H1 (cell line): ENCODE results near the gene GALNT2. TPM values are rescaled to one million over a fixed set of nuclear protein-coding genes. Genes with fewer than 3 reads are reported as not detected.

ENCODE experiments used
- CTCF ChIA-PET: fragments of 300-600 bp; sonication (Branson Sonifier 250); formaldehyde crosslinking; loops from one replicate; lab custom pipeline; 2021; ENCODE audit not compliant: partially characterized antibody; lab: Charles Lee
- POLR2A ChIA-PET: fragments of 300-600 bp; sonication (Branson Sonifier 250); formaldehyde crosslinking; loops from one replicate; lab custom pipeline; 2021; ENCODE audit warnings: inconsistent platforms; ENCODE audit not compliant: partially characterized antibody; lab: Charles Lee
- DNase-seq, 2 experiments: peaks; one replicate each; pipeline versions ENCODE4 v3.0.0 to v3.0.0-alpha.2; 2010 to 2022; ENCODE audit warnings: low spot score in 2 of 2, low read depth in 1 of 2, mixed read lengths in 1 of 2
- FAIRE-seq: peaks from 2 replicates; lab custom pipeline; 2011; peaks lifted over from hg19 to GRCh38; lab: Jason Lieb, UNC
- H2AFZ ChIP-seq: 2 replicates; pipeline ENCODE4 v1.8.1; 2012; ENCODE audit warnings: low read length, inconsistent platforms
- H2AK5ac ChIP-seq: 2 replicates; pipeline ENCODE4 v1.6.1; 2013; ENCODE audit warnings: low read depth, low read length
- H2BK120ac ChIP-seq: replicated peaks from 2 replicates; pipeline ENCODE3; 2013; ENCODE audit warnings: low read depth, low read length, inconsistent platforms
- H2BK12ac ChIP-seq: 2 replicates; pipeline ENCODE4 v1.6.1; 2013; ENCODE audit warnings: low read depth, low read length
- H2BK15ac ChIP-seq: 2 replicates; pipeline ENCODE4 v1.6.1; 2013; ENCODE audit warnings: low read length
- H2BK20ac ChIP-seq: 2 replicates; pipeline ENCODE4 v1.6.1; 2013; ENCODE audit warnings: low read length
- H2BK5ac ChIP-seq: 2 replicates; pipeline ENCODE4 v1.6.1; 2013; ENCODE audit warnings: low read depth, low read length
- H3K14ac ChIP-seq: 2 replicates; pipeline ENCODE4 v1.6.1; 2013; ENCODE audit warnings: inconsistent platforms; ENCODE audit not compliant: insufficient read length
- H3K18ac ChIP-seq: 2 replicates; pipeline ENCODE4 v1.6.1; 2013; ENCODE audit warnings: low read length; ENCODE audit errors: extremely low read depth
- H3K23ac ChIP-seq: 2 replicates; pipeline ENCODE4 v1.6.1; 2013; ENCODE audit warnings: inconsistent platforms; ENCODE audit not compliant: insufficient read length
- H3K23me2 ChIP-seq: 2 replicates; pipeline ENCODE4 v1.6.1; 2013; ENCODE audit warnings: low read depth, low read length
- H3K27ac ChIP-seq: 2 replicates; pipeline ENCODE4 v1.6.1; 2011; ENCODE audit warnings: low read depth, low read length, inconsistent platforms
- H3K27me3 ChIP-seq, 4 experiments: replicated peaks in 1 of 4; 1 replicate in 1 of 4; 2 replicates in 3 of 4; pipeline versions ENCODE4 v1.6.1 to v1.8.1; 2011 to 2013; ENCODE audit warnings: low read length in 3 of 4, mild to moderate bottlenecking in 3 of 4, inconsistent platforms in 2 of 4, mixed read lengths in 2 of 4, moderate library complexity in 1 of 4; ENCODE audit not compliant: control insufficient read depth in 3 of 4, insufficient read depth in 3 of 4; ENCODE audit errors: extremely low read depth in 1 of 4
- H3K36me3 ChIP-seq, 4 experiments: 2 replicates each; pipeline versions ENCODE4 v1.6.1 to v1.8.1; 2011 to 2013; ENCODE audit warnings: mild to moderate bottlenecking in 4 of 4, low read length in 3 of 4, moderate library complexity in 2 of 4, control low read depth in 1 of 4, inconsistent platforms in 1 of 4; ENCODE audit not compliant: insufficient read depth in 4 of 4, control insufficient read depth in 2 of 4
- H3K4ac ChIP-seq: replicated peaks from 2 replicates; pipeline ENCODE3; 2013; ENCODE audit warnings: low read length, low read depth, mixed read lengths, inconsistent platforms; ENCODE audit not compliant: insufficient read length
- H3K4me1 ChIP-seq, 4 experiments: replicated peaks in 1 of 4; 1 replicate in 1 of 4; 2 replicates in 3 of 4; pipeline versions ENCODE4 v1.6.1 to v1.8.1; 2011 to 2013; ENCODE audit warnings: low read length in 3 of 4, inconsistent platforms in 2 of 4, mixed read lengths in 1 of 4; ENCODE audit not compliant: insufficient read depth in 4 of 4, control insufficient read depth in 3 of 4
- H3K4me2 ChIP-seq, 2 experiments: 2 replicates each; pipeline versions ENCODE4 v1.6.1 to v1.8.1; 2011 to 2013; ENCODE audit warnings: low read depth in 2 of 2, low read length in 2 of 2, control low read depth in 1 of 2, inconsistent platforms in 1 of 2, mild to moderate bottlenecking in 1 of 2; ENCODE audit not compliant: insufficient read depth in 1 of 2
- H3K4me3 ChIP-seq, 4 experiments: fragments of 200-600, 300-600 bp in 1 of 4; sonication (generic), shearing (Covaris generic), sonication (Bioruptor Twin) in 1 of 4; 2 replicates each; pipeline versions ENCODE4 v1.5.1 to v1.8.1; 2011 to 2016; ENCODE audit warnings: low read length in 4 of 4, low read depth in 3 of 4, control low read depth in 2 of 4, inconsistent platforms in 2 of 4, mild to moderate bottlenecking in 2 of 4, mixed read lengths in 1 of 4, moderate library complexity in 1 of 4; ENCODE audit not compliant: insufficient read depth in 2 of 4; ENCODE audit errors: extremely low read depth in 1 of 4
- H3K56ac ChIP-seq: replicated peaks from 2 replicates; pipeline ENCODE3; 2013; ENCODE audit warnings: low read depth, mild to moderate bottlenecking, mixed read lengths, low read length, inconsistent platforms; ENCODE audit not compliant: insufficient read length
- H3K79me1 ChIP-seq: 2 replicates; pipeline ENCODE4 v1.6.1; 2013; ENCODE audit warnings: low read depth, low read length, control low read depth
- H3K79me2 ChIP-seq, 2 experiments: 2 replicates each; pipeline versions ENCODE4 v1.6.1 to v1.8.1; 2012 to 2013; ENCODE audit warnings: low read length in 2 of 2, mild to moderate bottlenecking in 2 of 2, inconsistent platforms in 1 of 2; ENCODE audit not compliant: insufficient read depth in 2 of 2, control insufficient read depth in 1 of 2
- H3K9ac ChIP-seq, 4 experiments: replicated peaks in 1 of 4; 1 replicate in 1 of 4; 2 replicates in 3 of 4; pipeline versions ENCODE4 v1.6.1 to v1.8.1; 2011 to 2013; ENCODE audit warnings: low read depth in 3 of 4, low read length in 3 of 4, control low read depth in 2 of 4, mild to moderate bottlenecking in 2 of 4, moderate library complexity in 2 of 4, inconsistent platforms in 1 of 4; ENCODE audit errors: extremely low read depth in 1 of 4
- H3K9me3 ChIP-seq, 2 experiments: 2 replicates each; pipeline versions ENCODE4 v1.6.1 to v1.8.1; 2012 to 2013; ENCODE audit warnings: mild to moderate bottlenecking in 2 of 2, moderate library complexity in 2 of 2, control low read depth in 1 of 2, inconsistent platforms in 1 of 2, low read depth in 1 of 2, low read length in 1 of 2, mixed read lengths in 1 of 2; ENCODE audit not compliant: insufficient read depth in 2 of 2
- H4K20me1 ChIP-seq, 2 experiments: replicated peaks in 1 of 2; 2 replicates each; pipeline versions ENCODE3 to v1.8.1; 2011 to 2013; ENCODE audit warnings: inconsistent platforms in 2 of 2, low read length in 2 of 2, mild to moderate bottlenecking in 1 of 2; ENCODE audit not compliant: insufficient read depth in 2 of 2, control insufficient read depth in 1 of 2
- H4K5ac ChIP-seq: 2 replicates; pipeline ENCODE4 v1.6.1; 2013; ENCODE audit warnings: low read length, low read depth, mixed read lengths, inconsistent platforms; ENCODE audit not compliant: insufficient read length
- H4K8ac ChIP-seq: 2 replicates; pipeline ENCODE4 v1.8.0; 2013; ENCODE audit warnings: mild to moderate bottlenecking, moderate library complexity, low read length, inconsistent platforms; ENCODE audit not compliant: insufficient read depth; ENCODE audit errors: extremely low read depth
- H4K91ac ChIP-seq: replicated peaks from 2 replicates; pipeline ENCODE3; 2013; ENCODE audit warnings: low read length, mixed read lengths, inconsistent platforms; ENCODE audit not compliant: insufficient read length
- ATF2 ChIP-seq: IDR thresholded peaks from 2 replicates; pipeline ENCODE4 v1.6.1; 2012; ENCODE audit warnings: low read length, inconsistent platforms
- ATF3 ChIP-seq: IDR thresholded peaks from 2 replicates; pipeline ENCODE4 v1.6.1; 2011; ENCODE audit warnings: low read depth, mild to moderate bottlenecking, low read length; ENCODE audit not compliant: insufficient read depth
- CTBP2 ChIP-seq: IDR thresholded peaks from 2 replicates; pipeline ENCODE4 v1.7.0; 2011; ENCODE audit warnings: borderline replicate concordance, mild to moderate bottlenecking, moderate library complexity, mixed read lengths, low read length; ENCODE audit not compliant: insufficient read depth, insufficient read length
- FOSL1 ChIP-seq: IDR thresholded peaks from 2 replicates; pipeline ENCODE4 v1.6.1; 2011; ENCODE audit warnings: mild to moderate bottlenecking, low read depth, low read length, moderate library complexity; ENCODE audit not compliant: insufficient read depth
- JUN ChIP-seq: IDR thresholded peaks from 2 replicates; pipeline ENCODE4 v1.6.1; 2011; ENCODE audit warnings: low read depth, mild to moderate bottlenecking, improper control_type of control experiment, low read length
- SIRT6 ChIP-seq: IDR thresholded peaks from one replicate; pipeline ENCODE4 v1.7.1; 2012; ENCODE audit warnings: low read length, inconsistent platforms
- SRF ChIP-seq: IDR thresholded peaks from 2 replicates; pipeline ENCODE4 v1.6.1; 2011; ENCODE audit warnings: mild to moderate bottlenecking, low read depth, low read length, moderate library complexity
- TAF1 ChIP-seq: IDR thresholded peaks from 2 replicates; pipeline ENCODE4 v1.6.1; 2011; ENCODE audit warnings: mild to moderate bottlenecking, low read depth, low read length
- ZNF274 ChIP-seq: IDR thresholded peaks from 2 replicates; pipeline ENCODE4 v1.7.0; 2012; ENCODE audit warnings: low read length, borderline replicate concordance; ENCODE audit errors: extremely low read depth
- WGBS, 2 experiments: shearing (Covaris generic) in 1 of 2; methylation state at CpG; one replicate each; pipeline versions ENCODE4 v1.1.6 to v1.1.7; 2013 to 2015; ENCODE audit warnings: low lambda C conversion rate in 2 of 2, mixed read lengths in 2 of 2, inconsistent platforms in 1 of 2, low coverage in 1 of 2, missing lambda C conversion rate in 1 of 2; ENCODE audit not compliant: insufficient replicate concordance in 2 of 2, insufficient coverage in 1 of 2, insufficient read length in 1 of 2; ENCODE audit errors: extremely low coverage in 1 of 2, missing lambda C conversion rate in 1 of 2; 5-methylcytosine and 5-hydroxymethylcytosine counted together
- polyA plus RNA-seq, 7 experiments: library from polyadenylated mRNA; depleted of rRNA in 3 of 7; stranded (reverse) in 5 of 7; unstranded in 2 of 7; fragments of >200 nt in 5 of 7; fragments of 200-250 nt in 2 of 7; gene quantifications; 1 replicate in 5 of 7; 2 replicates in 1 of 7; 4 replicates in 1 of 7; pipeline versions ENCODE4 v1.2.1 to v1.2.3, GENCODE V29; 2011 to 2013; ENCODE audit warnings: missing spikeins in 2 of 7, mixed read lengths in 2 of 7
- total RNA-seq: library from RNA; stranded (reverse); fragmentation: NEBNext Ultra II Directional; extraction: Animal tissue kit (Norgen Biotek cat#: 25700); gene quantifications from 2 replicates; pipeline ENCODE4 v1.2.1, GENCODE V29; 2021

Gene GALNT2
- total and polyA plus RNA-seq, 2 of the 8 experiments (the other 6 are each of a cell fraction or from before 2014, with no cell fraction given) = 34.5 to 75.3 TPM

GRCh38 chr1:230079199-230080024, 12.4 kb downstream of the GALNT2 start:
- H2BK5ac ChIP-seq = 0 out of 2 replicates have a peak overlapping the region, but pooled peaks have one; percentile 44
- H3K4me1 ChIP-seq = peaks cover 0 to 11% (median 3%) of the 10 kb centered on the region in 4 experiments; a peak in 5 of 7 replicates
- peaks cover 16 to 95% of the 10 kb centered on the region in 2 experiments; a peak in 3 of 4 replicates for H3K79me2 ChIP-seq
- H4K8ac ChIP-seq = no peak overlapping the region
- H3K4ac ChIP-seq = no peak overlapping the region
- no peak overlapping the region for H3K23ac ChIP-seq
- no peak overlapping the region for H3K14ac ChIP-seq
- H3K4me2 ChIP-seq = no peak overlapping the region
- H2BK20ac ChIP-seq = no peak overlapping the region
- peaks cover 43% of the 10 kb centered on the region for H3K79me1 ChIP-seq
- H2BK12ac ChIP-seq = no peak overlapping the region
- peaks cover 10 to 13% of the 10 kb centered on the region in 2 experiments for H4K20me1 ChIP-seq
- POLR2A ChIA-PET = interaction anchor here (1.5 to 1.6 kb wide), 2 partner anchors 10 kb away, joined by 4 to 7 read pairs; no protein-coding TSS in a partner anchor
- WGBS, 2 experiments = 89% methylated on average over 10 of the region's 10 CpGs; no CpG with 5 or more reads in 1 of the 2 experiments
- H3K9me3 ChIP-seq = peaks cover 8 to 9% of the 10 kb centered on the region in 2 experiments; a peak in 3 of 4 replicates
- H2BK120ac ChIP-seq = no peak overlapping the region
- FAIRE-seq = no peak
- H2AK5ac ChIP-seq = no peak overlapping the region
- no peak overlapping the region for H3K27ac ChIP-seq
- H3K36me3 ChIP-seq = no peaks in the 10 kb centered on the region
- H3K27me3 ChIP-seq = no peaks in the 10 kb centered on the region; a peak in 1 of 7 replicates
- H2BK15ac ChIP-seq = no peak overlapping the region
- no peak overlapping the region for H2AFZ ChIP-seq
- H3K23me2 ChIP-seq = no peaks in the 10 kb centered on the region
- H4K91ac ChIP-seq = no peak overlapping the region
- H3K18ac ChIP-seq = no peak overlapping the region
- no peak overlapping the region for H4K5ac ChIP-seq
- no peak overlapping the region for H3K9ac ChIP-seq
- no peak overlapping the region for H3K56ac ChIP-seq
- H3K4me3 ChIP-seq = no peak overlapping the region
- CTCF ChIA-PET = interaction anchor here (0.6 to 2.5 kb wide), 14 partner anchors 8 to 450 kb away, joined by 3 to 6 read pairs (median 4); no protein-coding TSS in a partner anchor
- DNase-seq = peak in 1 of 2 experiments; percentile 30
- no peak for TF ChIP-seq ZNF274
- no peak for TF ChIP-seq CTBP2
- no peak for TF ChIP-seq ATF2
- TF ChIP-seq SRF = no peak
- no peak for TF ChIP-seq FOSL1
- no peak for TF ChIP-seq TAF1
- TF ChIP-seq ATF3 = no peak
- no peak for TF ChIP-seq SIRT6
- no peak for TF ChIP-seq JUN
